GM12873 (cell line): ENCODE results near the gene CALD1.

ENCODE experiments used
- TF ChIP-seq, protein P1 (sequence below): IDR thresholded peaks from 2 replicates; pipeline ENCODE4 v1.5.1; 2012; ENCODE audit warnings: low read depth, mild to moderate bottlenecking, moderate library complexity, low read length, control low read depth; ENCODE audit not compliant: insufficient read depth; ENCODE audit errors: missing control alignments

The CALD1 gene

DNA sequence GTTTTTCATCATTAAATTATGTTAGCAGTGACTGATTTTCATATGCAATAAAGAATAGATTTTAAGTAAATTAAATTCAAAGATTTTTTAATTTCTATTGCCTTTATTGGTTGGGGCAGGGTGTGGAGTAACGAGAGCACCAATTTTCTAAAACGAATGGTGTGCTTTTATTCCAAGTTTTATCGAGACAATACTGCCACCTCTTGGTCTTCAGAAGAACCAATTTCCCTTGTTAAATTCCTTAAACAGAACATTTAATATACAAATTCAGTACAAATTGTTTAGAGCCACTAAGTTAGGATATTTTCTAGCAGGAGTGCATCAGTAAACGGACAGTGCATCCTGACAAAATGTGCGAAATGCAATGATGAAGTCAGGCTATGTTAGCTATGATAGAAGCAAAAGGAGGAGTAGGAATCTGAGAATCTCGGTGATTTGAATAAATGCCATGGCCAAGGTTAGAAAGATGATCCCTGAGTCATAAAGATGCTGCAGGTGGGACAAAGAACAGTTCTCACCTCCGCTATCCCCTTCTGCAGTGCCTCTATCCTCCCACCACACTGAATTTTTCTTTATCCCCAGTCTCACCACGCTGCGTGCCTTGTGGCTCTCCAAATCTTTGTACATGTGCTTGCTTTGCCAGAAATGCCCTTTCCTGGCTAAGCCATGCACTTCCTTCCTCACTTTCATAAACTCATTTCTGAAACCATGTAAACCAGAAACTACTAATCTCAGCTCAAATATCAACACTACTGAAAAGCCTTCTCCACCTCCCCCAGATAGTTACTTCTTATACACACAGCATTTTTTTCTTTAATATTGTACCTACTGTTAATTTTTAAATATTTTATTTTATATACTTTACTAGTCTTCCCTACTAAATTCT is 175.0 kb downstream of the CALD1 start:
- TF ChIP-seq, protein P1, sequence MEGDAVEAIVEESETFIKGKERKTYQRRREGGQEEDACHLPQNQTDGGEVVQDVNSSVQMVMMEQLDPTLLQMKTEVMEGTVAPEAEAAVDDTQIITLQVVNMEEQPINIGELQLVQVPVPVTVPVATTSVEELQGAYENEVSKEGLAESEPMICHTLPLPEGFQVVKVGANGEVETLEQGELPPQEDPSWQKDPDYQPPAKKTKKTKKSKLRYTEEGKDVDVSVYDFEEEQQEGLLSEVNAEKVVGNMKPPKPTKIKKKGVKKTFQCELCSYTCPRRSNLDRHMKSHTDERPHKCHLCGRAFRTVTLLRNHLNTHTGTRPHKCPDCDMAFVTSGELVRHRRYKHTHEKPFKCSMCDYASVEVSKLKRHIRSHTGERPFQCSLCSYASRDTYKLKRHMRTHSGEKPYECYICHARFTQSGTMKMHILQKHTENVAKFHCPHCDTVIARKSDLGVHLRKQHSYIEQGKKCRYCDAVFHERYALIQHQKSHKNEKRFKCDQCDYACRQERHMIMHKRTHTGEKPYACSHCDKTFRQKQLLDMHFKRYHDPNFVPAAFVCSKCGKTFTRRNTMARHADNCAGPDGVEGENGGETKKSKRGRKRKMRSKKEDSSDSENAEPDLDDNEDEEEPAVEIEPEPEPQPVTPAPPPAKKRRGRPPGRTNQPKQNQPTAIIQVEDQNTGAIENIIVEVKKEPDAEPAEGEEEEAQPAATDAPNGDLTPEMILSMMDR = peak; percentile 48

DNA sequence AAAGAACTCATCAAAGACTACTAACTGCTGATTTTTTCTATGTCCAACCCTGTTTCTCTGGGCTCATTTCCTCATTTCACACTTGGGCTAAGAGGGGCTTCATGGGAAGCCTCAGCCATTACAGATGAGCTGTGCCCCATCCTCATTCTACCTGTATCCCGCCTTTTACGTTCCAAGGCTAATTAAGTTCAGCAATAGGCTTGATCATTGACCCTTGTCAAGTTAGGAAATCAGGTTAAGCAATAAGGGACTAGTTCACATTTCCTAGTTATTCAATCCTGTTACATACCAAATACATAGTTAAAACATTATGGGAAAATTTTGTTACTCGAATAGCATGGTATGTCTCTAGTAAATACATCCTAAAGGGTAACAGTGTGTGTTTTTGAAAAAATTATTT is 177.6 kb downstream of the CALD1 start:
- TF ChIP-seq, protein P1 = no peak

DNA sequence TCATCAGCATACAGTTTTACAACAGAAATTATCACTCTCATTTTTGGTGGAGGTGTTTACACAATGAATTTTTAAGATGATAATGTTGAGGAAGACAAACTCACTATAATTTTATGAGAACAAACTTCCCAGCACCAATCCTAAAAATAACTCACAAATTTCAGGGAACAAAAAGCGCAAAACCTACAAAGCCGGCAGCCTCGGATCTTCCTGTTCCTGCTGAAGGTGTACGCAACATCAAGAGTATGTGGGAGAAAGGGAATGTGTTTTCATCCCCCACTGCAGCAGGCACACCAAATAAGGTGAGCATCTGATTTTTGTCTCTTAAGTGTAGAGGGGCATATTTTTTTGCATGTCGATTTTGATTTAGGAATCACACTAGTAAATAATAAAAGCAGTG is 180.4 kb downstream of the CALD1 start:
- TF ChIP-seq, protein P1 = no peak

DNA sequence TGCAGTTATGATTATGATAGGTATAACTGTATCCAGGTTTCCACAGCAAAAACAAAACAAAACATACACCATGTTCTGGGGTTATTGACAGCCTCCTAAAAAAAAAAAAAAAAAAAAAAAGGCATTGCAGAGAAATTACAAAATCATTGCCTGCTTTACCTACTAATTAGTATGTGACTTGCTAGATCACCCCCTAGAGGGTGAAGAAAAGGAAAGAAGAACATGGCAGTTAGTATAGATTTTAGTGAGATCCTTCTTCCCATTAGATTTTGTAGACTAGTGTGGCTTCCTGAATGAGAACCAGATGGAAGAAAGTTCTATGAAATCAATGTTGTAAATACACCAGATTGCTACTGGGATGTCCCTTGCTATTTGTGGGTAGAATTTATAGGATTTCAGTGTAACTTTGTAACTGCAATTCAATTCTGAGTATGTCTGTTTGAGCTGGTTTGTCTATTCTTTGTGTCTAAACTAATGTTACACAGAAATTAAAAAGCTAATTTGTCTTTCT is 182.9 kb downstream of the CALD1 start:
- TF ChIP-seq, protein P1 = no peak

DNA sequence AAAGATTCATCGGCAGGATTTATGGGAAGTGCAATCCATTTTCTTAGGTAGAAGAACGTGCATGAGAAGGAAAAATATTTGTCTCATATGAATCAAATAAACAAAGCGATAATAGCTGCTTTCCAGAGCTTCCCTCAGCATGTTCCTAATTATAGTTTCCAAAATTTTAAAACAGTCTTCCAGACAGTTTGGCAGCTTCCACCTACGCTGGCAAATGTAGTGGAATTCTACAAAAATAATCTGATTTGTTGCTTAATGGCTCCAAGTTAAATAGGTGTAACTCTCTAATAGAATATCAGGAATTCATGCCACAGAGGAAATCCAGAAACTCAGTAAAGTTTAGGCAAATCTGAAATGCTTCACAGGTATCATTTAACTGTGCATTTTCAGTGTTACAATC is 183.6 kb downstream of the CALD1 start:
- TF ChIP-seq, protein P1 = no peak

DNA sequence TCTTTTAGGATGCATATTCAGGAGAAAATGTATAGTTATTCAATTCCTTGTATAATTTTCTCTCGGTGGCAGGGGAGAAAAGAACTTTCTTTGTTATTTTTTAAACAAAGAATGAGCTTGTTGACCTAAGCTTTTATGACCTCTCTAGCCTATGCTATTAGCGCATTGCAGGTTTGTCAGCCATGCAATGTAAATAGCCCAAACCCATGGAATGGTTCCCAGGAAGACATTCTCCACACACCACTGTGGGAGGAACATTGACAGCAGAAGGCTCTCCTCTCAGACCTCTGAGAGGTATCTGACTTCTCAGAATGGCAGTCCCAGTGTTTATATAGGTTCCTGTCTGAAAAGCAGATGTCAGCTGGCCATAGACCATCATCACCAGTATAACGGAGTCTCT is 187.3 kb downstream of the CALD1 start:
- TF ChIP-seq, protein P1 = no peak

DNA sequence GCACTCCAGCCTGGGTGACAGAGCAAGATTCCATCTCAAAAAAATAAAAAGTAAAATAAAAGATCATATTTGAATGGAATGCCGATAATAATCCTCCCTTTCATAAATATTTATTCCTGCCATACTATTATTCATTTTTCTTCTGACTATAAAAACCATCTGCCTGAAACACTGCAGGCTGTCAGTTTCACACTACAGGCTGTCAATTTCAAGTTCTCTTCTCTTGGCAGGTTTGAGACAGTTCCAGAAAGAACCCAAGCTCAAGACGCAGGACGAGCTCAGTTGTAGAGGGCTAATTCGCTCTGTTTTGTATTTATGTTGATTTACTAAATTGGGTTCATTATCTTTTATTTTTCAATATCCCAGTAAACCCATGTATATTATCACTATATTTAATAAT is 188.7 kb downstream of the CALD1 start:
- TF ChIP-seq, protein P1 = no peak
